GM12878 (cell line): Measurements from ENCODE around the gene CLIP1.

ENCODE experiments used
- CBX5 ChIP-seq: sonication (generic); IDR thresholded peaks from 2 replicates; pipeline ENCODE4 v1.6.1; 2016; ENCODE audit warnings: low read depth, moderate library complexity, mild to moderate bottlenecking, inconsistent platforms
- CHD2 ChIP-seq: IDR thresholded peaks from 2 replicates; pipeline ENCODE4 v1.6.1; 2011; ENCODE audit warnings: low read depth, low read length, improper control_type of control experiment, borderline replicate concordance
- CTCF ChIP-seq, 3 experiments: IDR thresholded peaks in 2 of 3; conservative IDR thresholded peaks in 1 of 3; 2 replicates each; pipeline ENCODE4 v1.5.1; 2011; ENCODE audit warnings: low read depth in 3 of 3, low read length in 3 of 3, mild to moderate bottlenecking in 3 of 3, control low read depth in 2 of 3, moderate library complexity in 2 of 3, inconsistent platforms in 1 of 3, mixed read lengths in 1 of 3; ENCODE audit not compliant: control insufficient read depth in 2 of 3, insufficient read depth in 1 of 3; ENCODE audit errors: extremely low read depth in 1 of 3
- FOXM1 ChIP-seq: IDR thresholded peaks from 2 replicates; pipeline ENCODE4 v1.6.1; 2012; ENCODE audit warnings: low read depth, mild to moderate bottlenecking, inconsistent platforms, low read length, moderate library complexity
- KDM1A ChIP-seq: fragments of 200-600 bp; sonication (generic); IDR thresholded peaks from 2 replicates; pipeline ENCODE4 v1.6.1; 2016; ENCODE audit warnings: borderline replicate concordance
- PML ChIP-seq: IDR thresholded peaks from 2 replicates; pipeline ENCODE4 v1.6.1; 2012; ENCODE audit warnings: low read length, inconsistent platforms
- POLR2A ChIP-seq: IDR thresholded peaks from 2 replicates; pipeline ENCODE4 v1.6.1; 2011; ENCODE audit warnings: low read depth, mild to moderate bottlenecking, low read length
- RCOR1 ChIP-seq: conservative IDR thresholded peaks from 2 replicates; pipeline ENCODE4 v1.6.1; 2012; ENCODE audit warnings: low read depth, low read length, improper control_type of control experiment

GRCh38 chr12:122276242-122276641 is 146.2 kb downstream of the CLIP1 start:
- TF ChIP-seq KDM1A = no peak
- TF ChIP-seq PML = no peak
- TF ChIP-seq RCOR1 = no peak
- TF ChIP-seq CTCF (IDR thresholded peaks at IDR 0.05 in 2 of 3, conservative IDR thresholded peaks at IDR 0.05 in 1 of 3; ENCODE audit: control insufficient read depth in 2 of 3, extremely low read depth in 1 of 3, insufficient read depth in 1 of 3, low read depth in 3 of 3, low read length in 3 of 3) = no peak
- TF ChIP-seq CBX5 = no peak
- TF ChIP-seq FOXM1 = no peak
- TF ChIP-seq POLR2A = no peak
- no peak for TF ChIP-seq CHD2
